Epithelial cell of prostate (primary cell): ENCODE results near the gene LNX1.
A peak's percentile ranks its signal among the peaks of the same experiment; 100 is the strongest.

Source experiments
- DNase-seq: peaks from one replicate; pipeline ENCODE4 v3.0.0-alpha.2; 2011; ENCODE audit warnings: low read depth, low spot score
- H3K27ac ChIP-seq: fragments of 450-650 bp; 2 replicates; pipeline ENCODE4 v1.5.1; 2017; ENCODE audit warnings: mild to moderate bottlenecking

LNX1 gene

DNA sequence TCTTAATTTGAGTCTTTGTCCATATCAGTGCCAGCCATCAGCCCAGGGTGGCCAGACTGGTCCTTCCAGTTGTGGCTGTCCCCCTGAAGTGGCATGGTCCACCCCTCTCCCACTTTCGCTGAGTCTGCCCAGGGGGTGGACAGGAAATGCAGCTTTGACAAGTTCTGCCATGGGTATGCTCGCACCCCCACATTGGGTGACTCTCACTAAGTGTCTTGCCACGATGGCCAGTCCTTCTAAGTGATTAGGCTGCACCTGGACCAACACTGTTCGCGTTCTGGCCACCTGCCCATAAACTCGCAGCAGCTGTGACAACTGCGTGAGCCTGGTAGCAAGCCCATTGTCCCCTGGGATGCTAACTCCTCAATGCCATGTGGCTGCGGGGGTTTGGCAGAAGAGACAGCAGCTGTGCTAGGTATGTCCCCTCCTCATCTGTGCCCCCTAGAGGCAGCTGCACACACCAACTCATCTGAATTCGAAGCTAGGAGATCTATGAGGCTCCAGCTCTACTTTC is 10.0 kb upstream of the LNX1 start:
- H3K27ac ChIP-seq: no peak overlapping the region
- DNase-seq: no peak

- no peak for DNase-seq
- H3K27ac ChIP-seq: no peak overlapping the region
These were observed 8.3 kb upstream of the LNX1 start for GRCh38 chr4:53599632-53600031.

DNA sequence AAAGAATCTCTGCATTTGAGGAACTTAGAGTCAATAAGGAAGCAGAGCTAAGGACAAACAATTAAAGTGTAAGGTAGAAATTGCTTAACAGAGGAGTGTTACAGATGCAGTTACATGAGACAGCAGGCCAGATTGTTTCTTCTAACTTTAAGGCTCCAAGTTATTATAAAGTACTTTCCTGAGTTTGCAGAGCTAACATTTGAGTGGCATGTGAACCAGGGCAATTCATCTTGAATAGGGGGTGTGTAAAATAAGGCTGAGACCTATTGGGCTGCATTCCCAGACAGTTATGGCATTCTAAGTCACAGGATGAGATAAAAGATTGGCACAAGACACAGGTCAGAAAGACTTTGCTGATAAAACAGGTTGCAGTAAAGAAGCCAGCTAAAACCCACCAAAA is 7.6 kb upstream of the LNX1 start:
- no peak for DNase-seq
- no peak overlapping the region for H3K27ac ChIP-seq

GRCh38 chr4:53598483-53598882 is 7.2 kb upstream of the LNX1 start:
- DNase-seq: no peak
- H3K27ac ChIP-seq: no peak overlapping the region

- H3K27ac ChIP-seq: no peak overlapping the region
- no peak for DNase-seq
These were observed 5.6 kb upstream of the LNX1 start for GRCh38 chr4:53596901-53597300.

DNA sequence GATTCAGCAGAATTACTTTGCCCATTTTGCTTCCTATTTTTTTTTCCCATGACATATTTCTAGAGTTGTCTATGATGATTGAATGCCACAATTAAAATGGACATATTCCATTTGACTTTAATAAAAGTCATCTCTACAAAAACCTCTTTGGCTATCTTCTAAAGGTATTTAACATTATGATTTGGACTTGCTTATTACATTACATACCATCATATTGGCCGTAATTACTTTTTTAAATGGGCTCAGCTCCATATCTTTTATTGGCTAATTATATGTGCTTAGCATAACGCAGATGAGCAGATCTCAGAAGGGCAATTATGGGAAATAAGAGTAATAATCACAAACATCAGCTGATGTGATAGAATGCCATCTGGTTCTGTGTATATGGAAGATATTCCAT is 4.5 kb upstream of the LNX1 start:
- peak overlapping the region; percentile 59 for H3K27ac ChIP-seq

DNA sequence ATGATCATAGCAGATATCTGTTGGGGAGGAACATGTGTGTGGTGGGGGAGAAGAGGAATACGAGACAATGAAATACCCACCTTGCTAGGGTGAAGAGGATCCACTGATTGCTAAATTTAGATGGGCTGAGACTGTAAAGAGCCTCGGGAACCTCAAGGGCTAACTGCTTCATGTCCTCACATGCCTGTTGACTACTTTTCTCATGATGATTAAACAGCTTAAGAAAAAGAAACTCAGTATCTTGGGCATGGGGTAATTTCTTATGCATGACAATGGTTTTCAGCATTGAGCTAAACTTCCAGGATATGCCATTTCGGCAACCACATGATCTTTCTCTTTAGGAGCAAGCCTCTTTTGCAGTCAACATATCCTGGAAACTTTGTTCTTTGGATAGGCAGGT is 3.9 kb upstream of the LNX1 start:
- peak overlapping the region; percentile 59 for H3K27ac ChIP-seq
- DNase-seq: peak; percentile 82

More for the DNA sequence above, 4.5 kb upstream of the LNX1 start:
- no peak for DNase-seq

DNA sequence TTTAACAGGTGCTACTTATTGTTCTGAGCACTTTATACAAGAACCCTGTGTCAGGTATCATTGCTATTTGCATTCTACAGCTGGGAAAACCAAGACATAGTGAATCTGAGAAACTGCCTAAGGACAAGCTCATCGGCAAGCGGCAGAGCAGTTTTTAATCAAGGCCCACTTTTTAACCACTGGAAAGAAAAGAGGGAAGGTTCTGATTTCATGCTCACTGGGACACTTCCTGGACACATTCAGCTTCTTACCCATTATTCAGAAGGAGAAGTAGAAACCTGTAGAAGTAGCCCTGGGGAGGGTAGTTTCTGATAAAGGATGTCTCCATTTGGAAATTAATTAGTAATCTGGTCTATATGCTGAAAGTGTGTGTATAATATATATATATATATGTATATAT is 2.5 kb upstream of the LNX1 start:
- H3K27ac ChIP-seq: peak overlapping the region; percentile 87
- DNase-seq: no peak

DNA sequence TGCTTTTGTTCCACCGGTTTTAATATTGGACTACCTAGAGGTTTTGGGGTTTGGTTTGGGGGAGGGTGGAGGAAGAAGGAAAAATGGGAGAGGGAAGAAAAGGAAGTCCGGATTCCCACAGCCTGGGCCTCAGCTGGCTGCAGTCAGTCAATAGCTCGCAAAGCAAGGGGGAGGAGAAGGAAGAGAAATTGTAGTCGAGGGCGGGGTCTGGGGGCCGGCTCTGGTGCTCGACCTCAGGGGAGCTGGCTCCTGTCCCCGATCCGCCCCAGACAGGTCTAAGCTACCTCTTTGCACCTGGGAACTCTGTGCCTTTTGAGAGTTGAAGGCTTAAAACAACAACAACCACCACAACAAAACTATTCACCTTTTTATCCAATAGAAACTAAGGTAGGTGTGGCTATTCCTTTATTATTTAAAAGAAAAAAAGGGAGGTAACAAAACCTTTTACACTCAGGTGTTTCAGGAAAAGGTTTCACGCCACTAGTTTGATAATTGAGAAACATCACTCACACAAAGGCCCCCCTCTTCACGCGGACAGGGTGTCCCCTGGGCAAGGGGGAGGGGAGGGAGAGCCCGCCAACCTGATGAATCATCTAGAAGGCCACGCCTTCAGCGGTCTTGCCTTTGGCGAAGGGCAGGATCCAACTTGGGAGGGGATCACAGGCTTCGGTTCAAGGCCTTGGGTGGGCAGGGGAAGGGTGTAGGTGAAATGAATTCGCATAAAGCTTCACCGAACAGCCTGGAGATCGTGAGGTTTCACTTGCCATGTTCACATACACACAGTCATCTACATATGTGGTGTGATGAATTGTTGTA is 1.6 kb upstream of the LNX1 start:
- H3K27ac ChIP-seq: peak overlapping the region; percentile 87
- DNase-seq: peak; percentile 57

DNA sequence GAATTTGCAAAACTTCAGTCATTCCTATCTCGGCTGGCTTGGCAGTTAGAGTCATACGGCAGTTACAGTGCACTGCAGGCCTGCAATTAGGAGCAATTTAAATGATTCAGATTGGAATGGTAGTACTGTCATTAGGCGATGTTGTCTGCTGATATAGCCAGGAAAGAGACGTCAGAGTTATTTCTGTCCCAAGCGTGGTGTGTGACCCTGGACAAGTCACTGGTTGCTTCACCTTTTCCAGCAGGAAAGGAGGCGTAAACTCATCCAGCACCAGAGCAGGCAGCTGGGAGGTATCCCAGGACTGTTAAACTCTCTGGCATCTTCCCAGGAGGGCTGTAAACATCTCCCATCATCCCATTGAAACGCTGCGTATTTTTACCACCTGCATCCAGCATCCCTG is 836 bp upstream of the LNX1 start:
- peak overlapping the region; percentile 87 for H3K27ac ChIP-seq
- DNase-seq: no peak

DNA sequence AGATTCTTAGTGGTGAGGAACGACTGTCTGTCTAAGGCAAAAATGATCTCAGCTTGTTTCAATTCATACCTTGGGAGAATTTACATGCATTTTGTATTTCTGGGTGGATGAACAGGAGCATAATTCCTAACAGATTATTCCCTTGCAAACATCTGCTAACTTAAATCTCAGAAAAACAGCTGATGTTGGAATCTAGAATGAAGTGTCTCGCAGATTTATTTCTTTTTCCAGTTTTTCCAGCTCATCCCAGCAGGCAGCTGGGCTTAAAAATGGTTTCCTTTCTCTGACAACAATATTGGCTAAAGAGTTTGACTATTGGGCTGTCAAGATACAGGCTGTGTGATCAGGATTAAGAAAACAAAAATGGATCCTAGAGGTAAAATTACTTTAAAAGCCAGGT is 1.1 kb downstream of the LNX1 start:
- DNase-seq: no peak
- no peak overlapping the region for H3K27ac ChIP-seq

DNA sequence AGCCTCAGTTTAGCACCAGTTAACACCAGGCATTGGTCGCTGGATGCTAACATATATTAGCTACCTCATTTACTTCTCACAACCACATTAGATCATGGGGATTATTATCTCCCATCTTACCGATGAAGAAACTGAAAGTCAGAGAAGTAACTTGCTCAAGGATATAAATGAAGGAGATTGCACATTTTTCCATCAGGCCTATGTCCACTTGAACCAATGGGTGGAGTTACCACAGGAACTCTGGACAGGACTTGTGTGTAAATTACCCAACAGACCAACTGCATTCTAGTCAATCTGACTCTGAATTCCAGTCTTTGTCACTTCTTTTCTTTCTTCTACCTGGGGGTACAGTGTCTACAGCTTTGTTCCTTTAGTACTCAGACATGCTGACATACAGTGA is 1.8 kb downstream of the LNX1 start:
- H3K27ac ChIP-seq: no peak overlapping the region
- no peak for DNase-seq

DNA sequence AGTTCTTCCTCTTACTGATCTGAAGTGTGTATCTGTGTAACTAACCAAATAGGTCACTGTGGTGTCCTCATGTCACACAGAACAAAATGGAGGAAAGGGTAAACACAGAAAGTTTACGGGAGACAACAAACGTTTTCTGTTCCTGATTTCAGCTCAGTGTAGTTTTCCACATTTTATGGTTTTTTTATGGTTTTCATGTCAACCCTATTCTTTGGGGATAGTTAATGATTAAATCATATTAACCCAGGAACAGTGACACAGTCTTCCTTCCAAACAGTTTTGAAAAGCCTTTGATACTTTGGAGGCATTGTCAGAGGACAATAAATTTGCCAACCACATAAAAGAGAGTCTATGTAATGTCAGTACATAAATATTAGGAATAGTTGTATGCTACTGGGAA is 4.2 kb downstream of the LNX1 start:
- no peak overlapping the region for H3K27ac ChIP-seq
- no peak for DNase-seq

GRCh38 chr4:53586121-53586816 is 5.0 kb downstream of the LNX1 start:
- DNase-seq: peak; percentile 94
- no peak overlapping the region for H3K27ac ChIP-seq

DNA sequence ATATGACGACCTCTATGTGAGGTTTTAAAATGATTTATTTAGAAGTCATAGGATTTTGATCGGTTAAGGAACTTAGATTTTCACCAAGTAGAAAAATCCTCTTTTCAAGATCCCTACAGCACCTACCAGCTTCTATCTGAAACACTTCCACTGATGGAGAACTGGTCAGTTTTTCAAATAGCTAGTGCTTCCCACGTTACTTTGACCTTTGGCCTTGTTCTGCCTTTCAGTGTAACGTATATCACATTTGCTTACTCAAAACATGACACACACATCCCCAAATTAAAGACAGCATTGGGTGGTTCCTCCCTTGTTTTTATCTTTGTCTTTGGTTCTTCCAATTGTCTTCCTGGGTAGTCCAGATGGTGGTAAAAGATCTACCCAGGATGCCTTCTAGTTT is 6.6 kb downstream of the LNX1 start:
- no peak overlapping the region for H3K27ac ChIP-seq
- no peak for DNase-seq

DNA sequence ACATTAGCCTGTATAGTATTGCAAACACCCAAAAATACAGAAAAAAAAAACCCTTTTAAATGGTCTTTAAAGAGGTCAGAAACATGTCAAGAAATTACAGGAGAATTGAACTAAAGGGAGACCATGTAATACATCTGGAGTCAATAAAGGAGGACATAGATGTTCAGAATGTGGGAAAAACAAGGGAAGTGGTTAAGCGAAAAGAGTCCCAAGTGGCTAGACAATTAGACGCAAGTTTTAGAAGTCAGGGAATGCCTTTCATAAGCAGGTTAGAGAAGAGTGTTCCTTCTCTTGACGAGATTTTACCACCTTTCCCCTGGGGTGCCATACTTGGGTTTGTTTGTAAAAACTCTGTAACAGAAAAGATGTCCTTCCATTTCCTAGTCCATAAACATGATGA is 7.8 kb downstream of the LNX1 start:
- no peak for DNase-seq
- H3K27ac ChIP-seq: no peak overlapping the region

DNA sequence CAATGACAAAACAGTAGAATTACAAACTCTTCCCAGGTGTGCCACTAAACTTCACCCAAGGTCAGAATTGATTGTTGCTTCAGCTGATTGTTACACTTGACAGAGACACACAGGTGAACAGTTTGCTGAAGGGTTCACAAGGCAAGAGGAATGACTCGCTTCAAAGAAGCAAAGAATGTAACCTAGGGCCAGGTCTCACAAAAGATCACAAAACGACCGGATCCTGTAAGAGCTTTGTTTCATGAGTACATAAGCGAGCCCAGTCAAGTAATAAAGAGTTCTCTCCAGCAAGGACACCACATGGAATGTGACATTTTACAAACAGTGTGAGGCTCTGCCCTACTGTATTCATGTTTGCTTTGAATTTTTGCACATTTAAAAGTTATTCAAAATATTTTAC is 9.1 kb downstream of the LNX1 start:
- H3K27ac ChIP-seq: no peak overlapping the region
- no peak for DNase-seq

GRCh38 chr4:53580274-53580673 is 11.0 kb downstream of the LNX1 start:
- DNase-seq: no peak
- no peak overlapping the region for H3K27ac ChIP-seq

DNA sequence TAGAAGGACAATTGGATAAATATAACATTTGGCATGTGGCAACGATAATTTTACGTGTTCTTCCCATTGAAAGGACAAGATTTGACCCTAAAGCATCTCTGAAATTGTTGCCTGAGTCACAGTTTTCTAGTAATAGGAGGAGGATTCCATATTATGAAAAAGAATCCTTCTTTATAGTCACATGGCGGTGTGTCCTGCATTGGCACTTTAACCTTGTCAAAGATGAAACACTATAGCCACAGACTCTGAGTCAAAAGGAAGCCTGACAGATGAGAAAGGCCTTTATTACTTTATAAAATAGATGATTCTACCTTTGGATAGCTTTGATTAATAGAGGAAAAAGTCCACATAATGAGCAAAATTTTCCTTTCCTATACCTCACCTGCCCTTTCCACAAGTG is 11.5 kb downstream of the LNX1 start:
- H3K27ac ChIP-seq: no peak overlapping the region
- no peak for DNase-seq

GRCh38 chr4:53576676-53577372 is 14.5 kb downstream of the LNX1 start:
- no peak overlapping the region for H3K27ac ChIP-seq
- DNase-seq: no peak

DNA sequence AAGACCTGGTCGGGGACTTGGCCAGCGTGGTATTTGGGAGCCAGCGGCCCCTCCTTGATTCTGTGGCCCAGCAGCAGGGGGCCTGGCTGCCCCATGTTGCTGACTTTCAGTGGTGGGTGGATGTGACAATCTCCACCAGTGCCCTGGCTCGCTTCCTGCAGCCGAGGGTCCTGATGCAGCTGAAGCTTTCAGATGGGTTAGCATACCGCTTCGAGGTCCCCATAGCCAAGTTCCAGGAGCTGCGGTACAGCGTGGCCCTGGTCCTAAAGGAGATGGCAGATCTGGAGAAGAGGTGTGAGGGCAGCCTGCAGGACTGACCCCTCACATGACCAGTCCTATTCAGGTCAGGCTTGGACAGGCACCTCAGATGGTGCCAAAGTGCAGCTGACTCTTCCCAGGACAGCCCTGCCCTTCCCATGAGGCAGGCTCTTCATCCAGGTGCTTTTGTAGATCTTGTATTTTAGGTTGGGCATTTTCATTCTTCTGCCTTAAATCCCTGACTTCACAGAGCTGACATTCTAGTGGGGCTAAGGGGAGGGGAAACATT is 15.1 kb downstream of the LNX1 start:
- no peak overlapping the region for H3K27ac ChIP-seq

More for the DNA sequence above, 15.1 kb downstream of the LNX1 start:
- DNase-seq: no peak
